ENCODE data around the gene GUSB.

- TF ChIP-seq CTCF (IDR thresholded peaks at IDR 0.05; ENCODE audit: low read length) (no peak), EZH2 (optimal IDR thresholded peaks at IDR 0.05; ENCODE audit: low read depth, low read length) (no peak), EZH2phosphoT487 (IDR thresholded peaks at IDR 0.05; ENCODE audit: low read length) (no peak)
Observed at GRCh38 chr7:65979583-65980477, 2.2 kb downstream of the GUSB start.
